Nephron progenitor cell (in vitro differentiated cells): ENCODE measurements around the gene FRMD5.
A peak's percentile ranks its signal among the peaks of the same experiment; 100 is the strongest.

ENCODE experiments used
- DNase-seq: peaks from one replicate; pipeline ENCODE4 v3.0.0; 2021
- H3K27ac Mint-ChIP-seq: 2 replicates; pipeline ENCODE4 v1.8.0; 2021; ENCODE audit warnings: mild to moderate bottlenecking, moderate library complexity, mixed read lengths
- H3K27me3 Mint-ChIP-seq: 2 replicates; pipeline ENCODE4 v1.8.0; 2021; ENCODE audit warnings: mild to moderate bottlenecking, low read depth, mixed read lengths; ENCODE audit not compliant: poor library complexity
- H3K36me3 Mint-ChIP-seq: 2 replicates; pipeline ENCODE4 v1.8.0; 2021; ENCODE audit warnings: low read depth, mixed read lengths
- H3K4me1 Mint-ChIP-seq: 2 replicates; pipeline ENCODE4 v1.8.0; 2021; ENCODE audit warnings: mixed read lengths
- H3K4me3 Mint-ChIP-seq: 2 replicates; pipeline ENCODE4 v1.8.0; 2021; ENCODE audit warnings: mild to moderate bottlenecking, moderate library complexity, mixed read lengths
- H3K9me3 Mint-ChIP-seq: 2 replicates; pipeline ENCODE4 v1.8.0; 2021; ENCODE audit warnings: mild to moderate bottlenecking, moderate library complexity, mixed read lengths
- CTCF ChIP-seq: fragments of 200-600 bp; sonication (generic); IDR thresholded peaks from 2 replicates; pipeline ENCODE4 v1.5.0; 2021; ENCODE audit warnings: antibody characterized with exemption

FRMD5 gene

GRCh38 chr15:43930079-43930478 is 265.0 kb downstream of the FRMD5 start:
- no peak overlapping the region for H3K4me3 Mint-ChIP-seq
- DNase-seq, result no peak
- H3K27ac Mint-ChIP-seq, result peak overlapping the region; percentile 25
- no peak for TF ChIP-seq CTCF
- H3K27me3 Mint-ChIP-seq, result no peaks in the 10 kb centered on the region
- no peaks in the 10 kb centered on the region for H3K9me3 Mint-ChIP-seq
- H3K4me1 Mint-ChIP-seq, result peaks cover 40% of the 10 kb centered on the region
- no peaks in the 10 kb centered on the region for H3K36me3 Mint-ChIP-seq

- Mint-ChIP-seq H3K36me3 (no peaks in the 10 kb centered on the region), H3K9me3 (no peaks in the 10 kb centered on the region), H3K27me3 (no peaks in the 10 kb centered on the region), H3K4me3 (no peak overlapping the region), H3K27ac (no peak overlapping the region), H3K4me1 (peaks cover 40% of the 10 kb centered on the region)
- TF ChIP-seq CTCF, result no peak
- DNase-seq, result no peak
Observed at GRCh38 chr15:43928152-43928551, 266.9 kb downstream of the FRMD5 start.

- Mint-ChIP-seq H3K4me1 (peaks cover 34% of the 10 kb centered on the region), H3K27ac (no peak overlapping the region), H3K27me3 (no peaks in the 10 kb centered on the region), H3K36me3 (no peaks in the 10 kb centered on the region), H3K4me3 (no peak overlapping the region), H3K9me3 (no peaks in the 10 kb centered on the region)
- DNase-seq, result no peak
- TF ChIP-seq CTCF, result no peak
Observed at GRCh38 chr15:43927203-43927602, 267.9 kb downstream of the FRMD5 start.

GRCh38 chr15:43923553-43923952 is 271.5 kb downstream of the FRMD5 start:
- Mint-ChIP-seq H3K36me3 (no peaks in the 10 kb centered on the region), H3K4me1 (peaks cover 30% of the 10 kb centered on the region), H3K9me3 (no peaks in the 10 kb centered on the region), H3K27ac (no peak overlapping the region), H3K4me3 (no peak overlapping the region), H3K27me3 (peaks cover 10% of the 10 kb centered on the region)
- TF ChIP-seq CTCF, result no peak
- DNase-seq, result no peak

- H3K36me3 Mint-ChIP-seq, result no peaks in the 10 kb centered on the region
- peak overlapping the region; percentile 39 for H3K27ac Mint-ChIP-seq
- TF ChIP-seq CTCF, result no peak
- H3K4me1 Mint-ChIP-seq, result peaks cover 30% of the 10 kb centered on the region
- H3K27me3 Mint-ChIP-seq, result peaks cover 12% of the 10 kb centered on the region
- no peak overlapping the region for H3K4me3 Mint-ChIP-seq
- H3K9me3 Mint-ChIP-seq, result no peaks in the 10 kb centered on the region
- no peak for DNase-seq
Observed at GRCh38 chr15:43922021-43922420, 273.1 kb downstream of the FRMD5 start.

- peak overlapping the region; percentile 53 for H3K27ac Mint-ChIP-seq
- no peak overlapping the region for H3K4me3 Mint-ChIP-seq
- H3K9me3 Mint-ChIP-seq, result no peaks in the 10 kb centered on the region
- peaks cover 12% of the 10 kb centered on the region for H3K27me3 Mint-ChIP-seq
- H3K36me3 Mint-ChIP-seq, result no peaks in the 10 kb centered on the region
- H3K4me1 Mint-ChIP-seq, result peaks cover 34% of the 10 kb centered on the region
- peak; percentile 44 for DNase-seq
- no peak for TF ChIP-seq CTCF
Observed at GRCh38 chr15:43920815-43921214, 274.3 kb downstream of the FRMD5 start.
